IPS DF 4.7 (cell line): ENCODE results near the gene STK11IP.

Experiments used
- DNase-seq: peaks from one replicate; pipeline ENCODE4 v3.0.0-alpha.2; 2013; ENCODE audit warnings: low spot score; ENCODE audit errors: extremely low read depth

STK11IP gene

GRCh38 chr2:219597552-219598307 is at the start of gene STK11IP:
STK11IP (plus strand) TSS chr2:219597857; CDS start chr2:219598120, 263 bp downstream.
- DNase-seq, result peak; percentile 90

GRCh38 chr2:219548990-219549389 is 48.7 kb upstream of the STK11IP start:
- DNase-seq, result no peak

GRCh38 chr2:219549619-219550018 is 48.0 kb upstream of the STK11IP start:
- DNase-seq, result no peak

GRCh38 chr2:219551441-219552381 is 45.9 kb upstream of the STK11IP start:
- no peak for DNase-seq

GRCh38 chr2:219552382-219553167 is 45.1 kb upstream of the STK11IP start:
- no peak for DNase-seq

- DNase-seq, result no peak
These were observed 44.6 kb upstream of the STK11IP start for GRCh38 chr2:219553168-219553417.

- no peak for DNase-seq
These were observed 44.1 kb upstream of the STK11IP start for GRCh38 chr2:219553463-219553963.

- DNase-seq, result no peak
These were observed 43.3 kb upstream of the STK11IP start for GRCh38 chr2:219554350-219554749.

- DNase-seq, result no peak
These were observed 41.7 kb upstream of the STK11IP start for GRCh38 chr2:219555956-219556355.

GRCh38 chr2:219556413-219556812 is 41.2 kb upstream of the STK11IP start:
- no peak for DNase-seq

GRCh38 chr2:219557320-219557719 is 40.3 kb upstream of the STK11IP start:
- DNase-seq, result no peak

- DNase-seq, result no peak
These were observed 39.6 kb upstream of the STK11IP start for GRCh38 chr2:219557791-219558785.

- DNase-seq, result no peak
These were observed 38.3 kb upstream of the STK11IP start for GRCh38 chr2:219559156-219559915.

- no peak for DNase-seq
These were observed 37.4 kb upstream of the STK11IP start for GRCh38 chr2:219560037-219560892.

GRCh38 chr2:219560893-219561178 is 36.8 kb upstream of the STK11IP start:
- no peak for DNase-seq

- no peak for DNase-seq
These were observed 36.2 kb upstream of the STK11IP start for GRCh38 chr2:219561179-219562048.

GRCh38 chr2:219562049-219563020 is 35.3 kb upstream of the STK11IP start:
- DNase-seq, result no peak
